SK-N-SH (cell line): ENCODE results near the gene ALPG. TPM values are rescaled to one million over a fixed set of nuclear protein-coding genes. Genes with fewer than 3 reads are reported as not detected.

Experiments used
- CTCF ChIA-PET: fragments of 300-600, 350-600 bp; formaldehyde crosslinking; extraction: SDS; loops from one replicate; lab custom pipeline; 2021; lab: Yijun Ruan, JAX
- POLR2A ChIA-PET: fragments of 350-600 bp; sonication (Branson Sonifier 250); formaldehyde crosslinking; extraction: SDS; loops from one replicate; lab custom pipeline; 2020; ENCODE audit warnings: antibody characterized with exemption, inconsistent platforms; lab: Yijun Ruan, JAX
- DNase-seq: peaks from one replicate; pipeline ENCODE4 v3.0.0; 2012
- H2AFZ ChIP-seq: fragments of 200-600 bp; sonication (generic); 2 replicates; pipeline ENCODE4 v1.8.1; 2016; ENCODE audit warnings: antibody characterized with exemption, mild to moderate bottlenecking, low read depth
- H3F3A ChIP-seq: fragments of 200-600 bp; sonication (generic); replicated peaks from 2 replicates; pipeline ENCODE3; 2016; ENCODE audit warnings: antibody characterized with exemption, mild to moderate bottlenecking; ENCODE audit not compliant: insufficient read depth
- H3K27ac ChIP-seq, 2 experiments: fragments of 200-500 bp in 1 of 2; fragments of 200-600 bp in 1 of 2; sonication (Bioruptor generic) in 1 of 2; sonication (generic), shearing (Covaris generic) in 1 of 2; 2 replicates each; pipeline versions ENCODE4 v1.5.1 to v1.6.1; 2014 to 2016; ENCODE audit warnings: low read depth in 2 of 2, inconsistent platforms in 1 of 2, low read length in 1 of 2, mild to moderate bottlenecking in 1 of 2, mixed read lengths in 1 of 2
- H3K27me3 ChIP-seq: fragments of 200-600 bp; sonication (generic), shearing (Covaris generic); 2 replicates; pipeline ENCODE4 v1.6.1; 2016; ENCODE audit warnings: mixed run types; ENCODE audit not compliant: insufficient read depth
- H3K36me3 ChIP-seq, 2 experiments: fragments of 200-500 bp in 1 of 2; fragments of 200-600 bp in 1 of 2; sonication (Bioruptor generic) in 1 of 2; sonication (generic) in 1 of 2; replicated peaks in 1 of 2; 2 replicates each; pipeline versions ENCODE3 to v1.5.1; 2014 to 2016; ENCODE audit warnings: low read length in 1 of 2, mild to moderate bottlenecking in 1 of 2; ENCODE audit not compliant: insufficient read depth in 2 of 2, control insufficient read depth in 1 of 2
- H3K4me1 ChIP-seq, 2 experiments: fragments of 200-500 bp in 1 of 2; fragments of 200-600 bp in 1 of 2; sonication (Bioruptor generic) in 1 of 2; sonication (generic), shearing (Covaris generic) in 1 of 2; 2 replicates each; pipeline versions ENCODE4 v1.5.1 to v1.6.1; 2014 to 2016; ENCODE audit warnings: low read depth in 1 of 2, low read length in 1 of 2, mixed run types in 1 of 2; ENCODE audit not compliant: insufficient read depth in 2 of 2, control insufficient read depth in 1 of 2
- H3K4me2 ChIP-seq: fragments of 200-600 bp; sonication (generic), shearing (Covaris generic); 2 replicates; pipeline ENCODE4 v1.6.1; 2017; ENCODE audit warnings: mixed run types
- H3K4me3 ChIP-seq, 2 experiments: fragments of 200-500 bp in 1 of 2; fragments of 200-600 bp in 1 of 2; sonication (Bioruptor generic) in 1 of 2; sonication (generic), shearing (Covaris generic) in 1 of 2; 2 replicates each; pipeline versions ENCODE4 v1.5.1 to v1.8.1; 2014 to 2016; ENCODE audit warnings: low read depth in 2 of 2, inconsistent platforms in 1 of 2, low read length in 1 of 2, mild to moderate bottlenecking in 1 of 2, mixed read lengths in 1 of 2, moderate library complexity in 1 of 2
- H3K79me2 ChIP-seq: fragments of 200-600 bp; sonication (generic); 2 replicates; pipeline ENCODE4 v1.8.1; 2017; ENCODE audit warnings: mild to moderate bottlenecking; ENCODE audit not compliant: insufficient read depth
- H3K9ac ChIP-seq: fragments of 200-600 bp; sonication (generic); 2 replicates; pipeline ENCODE4 v1.6.1; 2017; ENCODE audit warnings: mixed run types
- H3K9me2 ChIP-seq: fragments of 200-600 bp; sonication (generic); 2 replicates; pipeline ENCODE4 v1.6.1; 2017; ENCODE audit warnings: mixed run types
- H3K9me3 ChIP-seq: fragments of 200-600 bp; sonication (generic); 2 replicates; pipeline ENCODE4 v1.6.1; 2017; ENCODE audit warnings: mixed run types, mild to moderate bottlenecking, moderate library complexity
- H4K20me1 ChIP-seq: fragments of 200-600 bp; sonication (generic); 2 replicates; pipeline ENCODE4 v1.6.1; 2017; ENCODE audit warnings: mild to moderate bottlenecking, mixed run types; ENCODE audit not compliant: insufficient read depth
- CHD2 ChIP-seq: fragments of 150-350 bp; IDR thresholded peaks from 2 replicates; pipeline ENCODE4 v1.6.1; 2018; ENCODE audit warnings: low read length; ENCODE audit not compliant: partially characterized antibody
- ELF1 ChIP-seq: IDR thresholded peaks from 2 replicates; pipeline ENCODE4 v1.4.0; 2012
- EP300 ChIP-seq, 2 experiments: IDR thresholded peaks; 2 replicates each; pipeline versions ENCODE4 v1.4.0 to v1.6.1; 2012; ENCODE audit warnings: borderline replicate concordance in 1 of 2, low read depth in 1 of 2, low read length in 1 of 2
- EZH2phosphoT487 ChIP-seq: fragments of 200-600 bp; sonication (generic); IDR thresholded peaks from 2 replicates; pipeline ENCODE4 v1.6.1; 2017; ENCODE audit warnings: low read depth, mixed run types, mild to moderate bottlenecking, antibody characterized with exemption, moderate library complexity, borderline replicate concordance
- FOSL2 ChIP-seq: IDR thresholded peaks from 2 replicates; pipeline ENCODE4 v1.4.0; 2012; ENCODE audit warnings: low read depth, mild to moderate bottlenecking, moderate library complexity, borderline replicate concordance
- FOXJ3 ChIP-seq: sonication (generic); formaldehyde crosslinking; IDR thresholded peaks from 2 replicates; pipeline ENCODE4 v1.5.1; 2020; ENCODE audit warnings: mild to moderate bottlenecking, missing genetic modification reagents
- GABPA ChIP-seq: IDR thresholded peaks from 2 replicates; pipeline ENCODE4 v1.4.0; 2012; ENCODE audit warnings: low read depth, mild to moderate bottlenecking
- JUND ChIP-seq: IDR thresholded peaks from 2 replicates; pipeline ENCODE4 v1.4.0; 2012
- NRF1 ChIP-seq: IDR thresholded peaks from 2 replicates; pipeline ENCODE4 v1.6.1; 2012; ENCODE audit warnings: low read depth, mild to moderate bottlenecking, low read length
- POLR2AphosphoS5 ChIP-seq: IDR thresholded peaks from 2 replicates; pipeline ENCODE4 v1.6.1; 2012; ENCODE audit warnings: low read depth, low read length
- RAD21 ChIP-seq: IDR thresholded peaks from 2 replicates; pipeline ENCODE4 v1.6.1; 2012; ENCODE audit warnings: mild to moderate bottlenecking, low read length
- RCOR1 ChIP-seq: fragments of 150-350 bp; IDR thresholded peaks from 2 replicates; pipeline ENCODE4 v1.6.1; 2017; ENCODE audit warnings: antibody characterized with exemption, low read length
- RFX5 ChIP-seq: IDR thresholded peaks from 2 replicates; pipeline ENCODE4 v1.6.1; 2012; ENCODE audit warnings: mild to moderate bottlenecking, improper control_type of control experiment, low read length
- RXRA ChIP-seq: IDR thresholded peaks from 2 replicates; pipeline ENCODE4 v1.4.0; 2012; ENCODE audit warnings: low read depth, mild to moderate bottlenecking, borderline replicate concordance
- SIN3A ChIP-seq: IDR thresholded peaks from 2 replicates; pipeline ENCODE4 v1.6.1; 2012; ENCODE audit warnings: low read depth, mild to moderate bottlenecking, low read length, moderate library complexity, borderline replicate concordance
- SMC3 ChIP-seq: IDR thresholded peaks from 2 replicates; pipeline ENCODE4 v1.6.1; 2012; ENCODE audit warnings: low read depth, low read length, improper control_type of control experiment
- TAF1 ChIP-seq: IDR thresholded peaks from 2 replicates; pipeline ENCODE4 v1.6.1; 2012; ENCODE audit warnings: low read depth, mild to moderate bottlenecking, low read length, moderate library complexity, borderline replicate concordance
- YY1 ChIP-seq: IDR thresholded peaks from 2 replicates; pipeline ENCODE4 v1.4.0; 2012; ENCODE audit warnings: low read depth, mild to moderate bottlenecking
- WGBS: methylation state at CpG from one replicate; pipeline ENCODE4 v1.1.6; 2017; ENCODE audit warnings: low lambda C conversion rate; 5-methylcytosine and 5-hydroxymethylcytosine counted together
- polyA plus RNA-seq, 3 experiments: library from polyadenylated mRNA; depleted of rRNA; stranded (reverse); fragments of >200 nt; gene quantifications; 2 replicates each; pipeline ENCODE4 v1.2.3, GENCODE V29; 2012
- TF ChIP-seq, protein P1 (sequence below): IDR thresholded peaks from 2 replicates; pipeline ENCODE4 v1.4.0; 2012; ENCODE audit warnings: low read depth, borderline replicate concordance
- TF ChIP-seq, protein P2 (sequence below): IDR thresholded peaks from 2 replicates; pipeline ENCODE4; 2012
- TF ChIP-seq, protein P3 (sequence below): fragments of 200-600 bp; sonication (generic); IDR thresholded peaks from 2 replicates; pipeline ENCODE4 v1.6.1; 2017; ENCODE audit warnings: antibody characterized with exemption, mild to moderate bottlenecking, moderate library complexity
- TF ChIP-seq, protein P4 (sequence below): IDR thresholded peaks from 2 replicates; pipeline ENCODE4 v1.4.0; 2012; ENCODE audit warnings: low read depth, borderline replicate concordance

Gene ALPG
- polyA plus RNA-seq, 1 of the 3 experiments (the other 2 are of a cell fraction) = not detected

DNA sequence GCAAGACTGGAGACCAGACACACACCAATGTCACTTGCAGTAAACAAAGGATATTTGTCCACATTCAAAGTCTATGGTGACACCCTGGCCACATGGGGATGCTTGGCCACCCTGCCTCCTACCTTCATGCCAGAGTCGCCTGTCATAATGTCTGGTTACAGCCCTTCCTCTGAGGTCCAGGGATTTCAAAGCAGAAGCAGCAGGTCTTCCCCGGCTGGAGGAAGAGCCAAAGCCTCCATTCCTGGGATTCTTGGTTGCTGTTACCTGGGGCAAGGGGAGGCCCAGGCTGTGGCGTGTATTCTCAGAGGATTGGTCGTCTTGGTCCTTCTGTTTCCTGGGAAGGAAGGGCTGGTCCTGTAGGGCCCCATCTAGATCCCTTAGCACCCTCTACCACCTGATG is 30.4 kb upstream of the ALPG start:
- POLR2A ChIA-PET = no interaction called here
- CTCF ChIA-PET = interaction anchor here (1.6 to 1.8 kb wide), 3 partner anchors 12 to 68 kb away, joined by 3 to 6 read pairs (median 3); no protein-coding TSS in a partner anchor
- DNase-seq = no peak

DNA sequence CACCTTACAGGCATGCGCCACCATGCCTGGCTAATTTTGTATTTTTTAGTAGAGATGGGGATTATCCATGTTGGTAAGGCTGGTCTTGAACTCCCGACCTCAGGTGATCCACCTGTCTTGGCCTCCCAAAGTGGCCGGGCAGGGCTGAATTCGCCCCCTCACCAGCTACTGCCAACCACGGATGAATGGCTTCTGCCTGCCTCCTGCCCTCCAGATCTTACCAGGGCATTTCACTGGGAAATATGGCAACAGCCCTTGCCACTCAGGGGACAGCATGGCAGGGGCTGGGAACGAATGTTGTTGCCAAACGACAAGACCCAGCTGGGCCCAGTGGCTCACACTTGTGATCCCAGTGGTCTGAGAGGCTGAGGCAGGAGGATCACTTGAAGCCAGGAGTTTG is 29.9 kb upstream of the ALPG start:
- H3K4me3 ChIP-seq = no peak overlapping the region
- peaks cover 3% of the 10 kb centered on the region for H3K27me3 ChIP-seq
- no peak overlapping the region for H3K4me2 ChIP-seq
- POLR2A ChIA-PET = no interaction called here
- no peak overlapping the region for H3K9ac ChIP-seq
- no peaks in the 10 kb centered on the region for H3K9me3 ChIP-seq
- H3K79me2 ChIP-seq = no peaks in the 10 kb centered on the region
- no peaks in the 10 kb centered on the region for H3K9me2 ChIP-seq
- H3K27ac ChIP-seq = no peak overlapping the region
- WGBS = 51% methylated on average over 5 of the region's 7 CpGs
- H4K20me1 ChIP-seq = no peaks in the 10 kb centered on the region
- no peaks in the 10 kb centered on the region for H3K4me1 ChIP-seq
- H3K36me3 ChIP-seq = no peaks in the 10 kb centered on the region
- CTCF ChIA-PET = interaction anchor here (0.6 to 1.8 kb wide), 4 partner anchors 51 to 452 kb away, joined by 3 to 5 read pairs (median 3); no protein-coding TSS in a partner anchor
- no peak overlapping the region for H2AFZ ChIP-seq
- no peaks in the 10 kb centered on the region for H3F3A ChIP-seq
- DNase-seq = no peak
- no peak for TF ChIP-seq SIN3A
- no peak for TF ChIP-seq RXRA
- TF ChIP-seq SMC3 = no peak
- TF ChIP-seq, protein P1, sequence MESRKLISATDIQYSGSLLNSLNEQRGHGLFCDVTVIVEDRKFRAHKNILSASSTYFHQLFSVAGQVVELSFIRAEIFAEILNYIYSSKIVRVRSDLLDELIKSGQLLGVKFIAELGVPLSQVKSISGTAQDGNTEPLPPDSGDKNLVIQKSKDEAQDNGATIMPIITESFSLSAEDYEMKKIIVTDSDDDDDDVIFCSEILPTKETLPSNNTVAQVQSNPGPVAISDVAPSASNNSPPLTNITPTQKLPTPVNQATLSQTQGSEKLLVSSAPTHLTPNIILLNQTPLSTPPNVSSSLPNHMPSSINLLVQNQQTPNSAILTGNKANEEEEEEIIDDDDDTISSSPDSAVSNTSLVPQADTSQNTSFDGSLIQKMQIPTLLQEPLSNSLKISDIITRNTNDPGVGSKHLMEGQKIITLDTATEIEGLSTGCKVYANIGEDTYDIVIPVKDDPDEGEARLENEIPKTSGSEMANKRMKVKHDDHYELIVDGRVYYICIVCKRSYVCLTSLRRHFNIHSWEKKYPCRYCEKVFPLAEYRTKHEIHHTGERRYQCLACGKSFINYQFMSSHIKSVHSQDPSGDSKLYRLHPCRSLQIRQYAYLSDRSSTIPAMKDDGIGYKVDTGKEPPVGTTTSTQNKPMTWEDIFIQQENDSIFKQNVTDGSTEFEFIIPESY = no peak
- TF ChIP-seq CHD2 = no peak
- TF ChIP-seq JUND = no peak
- TF ChIP-seq FOXJ3 (CRISPR knock-in tag) = no peak
- TF ChIP-seq TAF1 = no peak
- no peak for TF ChIP-seq EZH2phosphoT487
- TF ChIP-seq, protein P2, sequence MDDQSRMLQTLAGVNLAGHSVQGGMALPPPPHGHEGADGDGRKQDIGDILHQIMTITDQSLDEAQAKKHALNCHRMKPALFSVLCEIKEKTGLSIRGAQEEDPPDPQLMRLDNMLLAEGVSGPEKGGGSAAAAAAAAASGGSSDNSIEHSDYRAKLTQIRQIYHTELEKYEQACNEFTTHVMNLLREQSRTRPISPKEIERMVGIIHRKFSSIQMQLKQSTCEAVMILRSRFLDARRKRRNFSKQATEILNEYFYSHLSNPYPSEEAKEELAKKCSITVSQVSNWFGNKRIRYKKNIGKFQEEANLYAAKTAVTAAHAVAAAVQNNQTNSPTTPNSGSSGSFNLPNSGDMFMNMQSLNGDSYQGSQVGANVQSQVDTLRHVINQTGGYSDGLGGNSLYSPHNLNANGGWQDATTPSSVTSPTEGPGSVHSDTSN = no peak
- TF ChIP-seq RAD21 = no peak
- TF ChIP-seq EP300 (IDR thresholded peaks at IDR 0.05; ENCODE audit: borderline replicate concordance in 1 of 2, low read depth in 1 of 2, low read length in 1 of 2) = no peak
- TF ChIP-seq POLR2AphosphoS5 = no peak
- TF ChIP-seq ELF1 = no peak
- TF ChIP-seq GABPA = no peak

More for the DNA sequence above, 30.4 kb upstream of the ALPG start:
- Histone ChIP-seq H2AFZ (no peak overlapping the region), H4K20me1 (no peaks in the 10 kb centered on the region), H3K27ac (no peak overlapping the region), H3K9me2 (no peaks in the 10 kb centered on the region), H3K79me2 (no peaks in the 10 kb centered on the region), H3K9ac (no peak overlapping the region), H3K4me2 (no peak overlapping the region), H3K36me3 (no peaks in the 10 kb centered on the region), H3K27me3 (no peaks in the 10 kb centered on the region; the same call in 1 of the 2 replicates), H3F3A (no peaks in the 10 kb centered on the region), H3K9me3 (no peaks in the 10 kb centered on the region), H3K4me1 (no peaks in the 10 kb centered on the region), H3K4me3 (no peak overlapping the region)
- 71% methylated on average over 3 of the region's 4 CpGs for WGBS
- TF ChIP-seq EZH2phosphoT487 (no peak), NRF1 (no peak), JUND (no peak), RAD21 (no peak), RCOR1 (no peak), SMC3 (no peak), YY1 (no peak), FOSL2 (no peak), CHD2 (no peak), RFX5 (no peak)
- TF ChIP-seq, protein P3, sequence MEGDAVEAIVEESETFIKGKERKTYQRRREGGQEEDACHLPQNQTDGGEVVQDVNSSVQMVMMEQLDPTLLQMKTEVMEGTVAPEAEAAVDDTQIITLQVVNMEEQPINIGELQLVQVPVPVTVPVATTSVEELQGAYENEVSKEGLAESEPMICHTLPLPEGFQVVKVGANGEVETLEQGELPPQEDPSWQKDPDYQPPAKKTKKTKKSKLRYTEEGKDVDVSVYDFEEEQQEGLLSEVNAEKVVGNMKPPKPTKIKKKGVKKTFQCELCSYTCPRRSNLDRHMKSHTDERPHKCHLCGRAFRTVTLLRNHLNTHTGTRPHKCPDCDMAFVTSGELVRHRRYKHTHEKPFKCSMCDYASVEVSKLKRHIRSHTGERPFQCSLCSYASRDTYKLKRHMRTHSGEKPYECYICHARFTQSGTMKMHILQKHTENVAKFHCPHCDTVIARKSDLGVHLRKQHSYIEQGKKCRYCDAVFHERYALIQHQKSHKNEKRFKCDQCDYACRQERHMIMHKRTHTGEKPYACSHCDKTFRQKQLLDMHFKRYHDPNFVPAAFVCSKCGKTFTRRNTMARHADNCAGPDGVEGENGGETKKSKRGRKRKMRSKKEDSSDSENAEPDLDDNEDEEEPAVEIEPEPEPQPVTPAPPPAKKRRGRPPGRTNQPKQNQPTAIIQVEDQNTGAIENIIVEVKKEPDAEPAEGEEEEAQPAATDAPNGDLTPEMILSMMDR = no peak
- TF ChIP-seq, protein P4, sequence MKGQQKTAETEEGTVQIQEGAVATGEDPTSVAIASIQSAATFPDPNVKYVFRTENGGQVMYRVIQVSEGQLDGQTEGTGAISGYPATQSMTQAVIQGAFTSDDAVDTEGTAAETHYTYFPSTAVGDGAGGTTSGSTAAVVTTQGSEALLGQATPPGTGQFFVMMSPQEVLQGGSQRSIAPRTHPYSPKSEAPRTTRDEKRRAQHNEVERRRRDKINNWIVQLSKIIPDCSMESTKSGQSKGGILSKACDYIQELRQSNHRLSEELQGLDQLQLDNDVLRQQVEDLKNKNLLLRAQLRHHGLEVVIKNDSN = no peak
